Mucosa of descending colon (tissue), 3 donors: ENCODE measurements around the gene ELMO1. TPM values are rescaled to one million over a fixed set of nuclear protein-coding genes. Genes with fewer than 3 reads are reported as not detected.

Source experiments
- ATAC-seq: fragments of 200-7000 bp; cut with Tn5 transposase; one replicate; pipeline ENCODE4 v1.9.1; 2020; ENCODE audit warnings: mild to moderate bottlenecking, moderate library complexity
- DNase-seq, 3 donors: peaks; one replicate each; pipeline ENCODE4 v3.0.0-alpha.2; 2020
- H3K36me3 ChIP-seq: fragments of 200-600 bp; one replicate; pipeline ENCODE4 v1.8.0; 2021; ENCODE audit warnings: low read depth, mild to moderate bottlenecking
- H3K4me1 ChIP-seq: fragments of 200-600 bp; one replicate; pipeline ENCODE4 v1.8.0; 2021; ENCODE audit warnings: low read depth, mild to moderate bottlenecking
- H3K4me3 ChIP-seq: fragments of 200-600 bp; one replicate; pipeline ENCODE4 v1.8.0; 2021; ENCODE audit warnings: mild to moderate bottlenecking
- H3K9me3 ChIP-seq: fragments of 200-600 bp; one replicate; pipeline ENCODE4 v1.8.0; 2021; ENCODE audit warnings: mild to moderate bottlenecking
- intact Hi-C, 2 donors: fragments of 100-400 bp; cut with DNase I in 1 of 2; cut with micrococcal nuclease in 1 of 2; formaldehyde crosslinking; loops; one replicate each; pipeline versions ENCODE4 v1.11.0 to v1.11.1; 2022; cut with DNase I, micrococcal nuclease
- total RNA-seq, 3 donors: library from RNA; stranded (reverse); fragmentation: NEBNext Ultra II Directional in 2 of 3; extraction: Animal tissue kit (Norgen Biotek cat#: 25700) in 2 of 3; gene quantifications; one replicate each; pipeline versions ENCODE4 v1.2.1 to v1.2.4, GENCODE V29; 2021 to 2023
- TF ChIP-seq, protein P1 (sequence below): fragments of 200-600 bp; IDR thresholded peaks from one replicate; pipeline ENCODE4 v1.8.0; 2022; ENCODE audit warnings: antibody characterized with exemption, mild to moderate bottlenecking
- donor health status: DM: no; HTN: no; CAD: no; lungs with moderate emphysema.
- donor health status: DM: no; HTN: no; CAD: no.
- donor health status: DM: no; HTN: yes; CAD: no.

ELMO1 gene
- total RNA-seq, 3 donors from 2014 or later, result 9.7 to 27.2 (median 18.2) TPM

DNA sequence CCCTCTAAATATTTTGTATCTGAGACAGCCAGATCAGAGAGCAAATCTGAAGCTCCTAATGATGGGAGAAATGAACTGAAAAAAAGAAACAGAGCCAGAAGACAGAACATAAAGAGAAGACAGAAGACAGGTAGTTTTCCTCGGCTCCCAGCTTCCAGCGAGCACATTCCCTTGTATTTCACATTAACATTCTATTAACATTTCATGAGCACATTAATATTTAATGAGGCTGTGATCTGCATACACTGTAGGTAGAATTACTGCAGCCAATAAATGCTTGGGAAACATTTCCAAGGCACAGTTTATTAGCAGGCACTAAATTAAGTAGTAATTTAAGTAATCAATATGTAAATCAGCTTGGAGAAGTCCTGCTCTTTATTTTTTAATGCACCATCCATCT is 349.9 kb downstream of the ELMO1 start:
- Histone ChIP-seq H3K36me3 (no peaks in the 10 kb centered on the region), H3K4me1 (no peaks in the 10 kb centered on the region), H3K4me3 (no peak overlapping the region), H3K9me3 (no peaks in the 10 kb centered on the region)
- TF ChIP-seq, protein P1, sequence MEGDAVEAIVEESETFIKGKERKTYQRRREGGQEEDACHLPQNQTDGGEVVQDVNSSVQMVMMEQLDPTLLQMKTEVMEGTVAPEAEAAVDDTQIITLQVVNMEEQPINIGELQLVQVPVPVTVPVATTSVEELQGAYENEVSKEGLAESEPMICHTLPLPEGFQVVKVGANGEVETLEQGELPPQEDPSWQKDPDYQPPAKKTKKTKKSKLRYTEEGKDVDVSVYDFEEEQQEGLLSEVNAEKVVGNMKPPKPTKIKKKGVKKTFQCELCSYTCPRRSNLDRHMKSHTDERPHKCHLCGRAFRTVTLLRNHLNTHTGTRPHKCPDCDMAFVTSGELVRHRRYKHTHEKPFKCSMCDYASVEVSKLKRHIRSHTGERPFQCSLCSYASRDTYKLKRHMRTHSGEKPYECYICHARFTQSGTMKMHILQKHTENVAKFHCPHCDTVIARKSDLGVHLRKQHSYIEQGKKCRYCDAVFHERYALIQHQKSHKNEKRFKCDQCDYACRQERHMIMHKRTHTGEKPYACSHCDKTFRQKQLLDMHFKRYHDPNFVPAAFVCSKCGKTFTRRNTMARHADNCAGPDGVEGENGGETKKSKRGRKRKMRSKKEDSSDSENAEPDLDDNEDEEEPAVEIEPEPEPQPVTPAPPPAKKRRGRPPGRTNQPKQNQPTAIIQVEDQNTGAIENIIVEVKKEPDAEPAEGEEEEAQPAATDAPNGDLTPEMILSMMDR, result no peak
- ATAC-seq, result no peak
- DNase-seq, result no peak
- intact Hi-C loops, result no loop called here

DNA sequence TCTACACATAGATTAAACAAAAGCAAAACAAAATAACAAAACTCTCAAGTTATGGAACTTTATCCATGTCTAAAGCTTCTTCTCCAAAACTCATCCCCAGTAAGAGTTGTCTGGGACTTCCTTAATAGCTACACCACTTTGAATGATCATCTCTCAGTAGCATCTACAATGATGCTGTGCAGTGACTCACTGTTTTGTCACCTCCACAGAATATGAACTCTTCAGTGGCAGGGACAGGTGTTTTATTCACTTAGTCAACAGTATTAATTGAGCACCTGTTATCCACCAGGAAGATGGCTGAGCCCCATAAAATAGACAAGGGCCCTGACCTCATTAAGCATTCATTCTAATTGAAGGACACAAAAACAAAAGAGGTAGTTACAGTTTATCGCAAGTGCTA is 350.7 kb downstream of the ELMO1 start:
- ATAC-seq, result no peak
- Histone ChIP-seq H3K9me3 (no peaks in the 10 kb centered on the region), H3K4me3 (no peak overlapping the region), H3K4me1 (no peaks in the 10 kb centered on the region), H3K36me3 (no peaks in the 10 kb centered on the region)
- intact Hi-C loops, result no loop called here
- no peak for DNase-seq
- TF ChIP-seq, protein P1, result no peak

DNA sequence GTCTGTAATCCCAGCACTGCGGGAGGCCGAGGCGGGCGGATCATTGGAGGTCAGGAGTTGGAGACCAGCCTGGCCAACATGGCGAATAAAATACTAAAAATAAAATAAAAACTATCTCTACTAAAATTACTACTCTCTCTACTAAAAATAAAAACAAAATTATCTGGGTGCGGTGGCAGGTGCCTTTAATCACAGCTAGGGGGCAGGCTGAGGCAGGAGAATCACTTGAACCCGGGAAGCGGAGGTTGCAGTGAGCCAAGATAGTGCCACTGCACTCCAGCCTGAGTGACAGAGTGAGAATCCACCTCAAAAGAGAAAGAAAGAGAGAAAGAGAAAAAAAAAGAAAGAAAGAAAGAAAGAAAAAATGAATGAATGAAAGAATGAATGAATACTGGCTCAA is 351.4 kb downstream of the ELMO1 start:
- H3K4me3 ChIP-seq, result no peak overlapping the region
- no peaks in the 10 kb centered on the region for H3K4me1 ChIP-seq
- intact Hi-C loops, result no loop called here
- TF ChIP-seq, protein P1, result no peak
- DNase-seq, result no peak
- no peak for ATAC-seq
- H3K9me3 ChIP-seq, result no peaks in the 10 kb centered on the region
- H3K36me3 ChIP-seq, result no peaks in the 10 kb centered on the region

DNA sequence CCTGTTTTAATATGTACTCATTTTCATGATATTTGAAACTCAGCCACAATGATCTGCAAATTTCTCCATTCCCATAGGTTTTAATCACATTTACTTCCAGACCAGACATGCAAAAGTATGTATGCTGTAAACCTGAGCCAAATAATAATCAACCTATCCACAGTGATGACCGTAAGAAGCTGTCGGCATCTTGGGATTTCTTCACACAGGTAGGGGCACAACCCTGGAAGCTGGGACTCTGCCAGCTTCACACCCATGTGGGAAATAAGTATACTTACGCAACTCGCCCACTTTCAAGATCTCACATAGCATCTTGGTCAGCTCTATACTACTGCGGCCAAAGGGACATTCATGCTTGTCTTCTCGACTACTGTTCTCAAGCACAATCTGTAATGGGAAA is 352.3 kb downstream of the ELMO1 start:
- no peaks in the 10 kb centered on the region for H3K4me1 ChIP-seq
- H3K9me3 ChIP-seq, result no peaks in the 10 kb centered on the region
- no peak for DNase-seq
- H3K36me3 ChIP-seq, result no peaks in the 10 kb centered on the region
- H3K4me3 ChIP-seq, result no peak overlapping the region
- TF ChIP-seq, protein P1, result no peak
- intact Hi-C loops, result no loop called here
- ATAC-seq, result no peak

DNA sequence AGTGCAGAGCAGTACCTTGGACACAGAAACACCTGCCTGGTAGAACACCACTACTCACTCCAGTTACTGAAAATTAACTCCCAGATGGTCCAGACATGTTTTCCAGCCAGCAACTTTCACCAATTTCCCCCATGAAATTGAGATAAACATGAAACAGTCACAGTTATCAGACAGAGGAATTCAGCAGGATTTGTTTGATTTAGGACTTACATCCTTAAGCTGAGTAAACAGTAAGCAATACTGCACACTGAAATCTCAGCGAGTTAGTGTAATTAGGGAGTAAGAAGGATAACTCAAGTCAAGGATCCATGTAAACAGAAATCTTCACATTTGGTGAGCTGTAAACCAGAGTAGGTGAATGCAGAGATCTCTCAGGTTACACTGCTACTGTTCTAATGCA is 353.5 kb downstream of the ELMO1 start:
- DNase-seq (no peak), ATAC-seq (no peak)
- intact Hi-C loops, result no loop called here
- H3K9me3 ChIP-seq, result no peaks in the 10 kb centered on the region
- TF ChIP-seq, protein P1, result no peak
- no peak overlapping the region for H3K4me3 ChIP-seq
- H3K36me3 ChIP-seq, result no peaks in the 10 kb centered on the region
- no peaks in the 10 kb centered on the region for H3K4me1 ChIP-seq

DNA sequence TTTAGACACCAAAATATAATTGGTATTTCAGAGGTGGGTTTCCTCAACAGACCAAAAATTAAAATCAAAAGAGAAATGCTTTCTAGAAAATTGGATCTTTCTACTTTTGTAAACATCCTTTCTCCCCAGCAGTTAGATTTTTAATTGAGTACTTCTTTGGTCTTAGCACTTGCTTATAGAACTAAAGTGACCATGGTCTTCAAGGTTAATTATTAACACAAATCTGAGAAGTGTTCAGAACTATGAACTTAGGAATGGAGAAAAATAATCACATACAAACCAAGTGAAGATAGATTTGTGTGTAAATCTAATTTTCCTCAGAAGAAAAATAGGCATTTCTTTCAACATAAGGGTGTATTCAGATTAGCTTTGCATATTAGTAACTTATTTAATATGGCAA is 355.4 kb downstream of the ELMO1 start:
- Histone ChIP-seq H3K36me3 (no peaks in the 10 kb centered on the region), H3K9me3 (no peaks in the 10 kb centered on the region), H3K4me3 (no peak overlapping the region), H3K4me1 (no peaks in the 10 kb centered on the region)
- ATAC-seq (no peak), DNase-seq (no peak)
- intact Hi-C loops, result no loop called here
- TF ChIP-seq, protein P1, result no peak
